Mononuclear cell (primary cell): ENCODE measurements around the gene RREB1. TPM values are rescaled to one million over a fixed set of nuclear protein-coding genes. Genes with fewer than 3 reads are reported as not detected.

Source experiments
- H3K27me3 ChIP-seq: 2 replicates; pipeline ENCODE4 v1.6.0; 2011; ENCODE audit warnings: low read length, control low read depth; ENCODE audit not compliant: insufficient read depth
- H3K4me1 ChIP-seq: 2 replicates; pipeline ENCODE4 v1.5.1; 2011; ENCODE audit warnings: mild to moderate bottlenecking, low read length, control low read depth; ENCODE audit not compliant: insufficient read depth
- H3K4me3 ChIP-seq: 2 replicates; pipeline ENCODE4 v1.5.1; 2011; ENCODE audit warnings: mild to moderate bottlenecking, low read length, moderate library complexity
- H3K9me3 ChIP-seq: 2 replicates; pipeline ENCODE4 v1.5.1; 2011; ENCODE audit warnings: low read depth, mild to moderate bottlenecking, control low read depth, low read length
- total RNA-seq: library from RNA; depleted of rRNA; stranded (reverse); fragments of >200 nt; gene quantifications from one replicate; pipeline ENCODE4 v1.2.3, GENCODE V29; 2012

RREB1 gene
- total RNA-seq, 1 donor, result 47.5 TPM

GRCh38 chr6:7080311-7080710 is 27.4 kb upstream of the RREB1 start:
- H3K9me3 ChIP-seq, result no peaks in the 10 kb centered on the region
- no peak overlapping the region for H3K4me3 ChIP-seq
- no peaks in the 10 kb centered on the region for H3K4me1 ChIP-seq
- H3K27me3 ChIP-seq, result no peaks in the 10 kb centered on the region

GRCh38 chr6:7085911-7086310 is 21.9 kb upstream of the RREB1 start:
- Histone ChIP-seq H3K4me3 (no peak overlapping the region), H3K9me3 (no peaks in the 10 kb centered on the region), H3K27me3 (no peaks in the 10 kb centered on the region), H3K4me1 (peaks cover 24% of the 10 kb centered on the region)

GRCh38 chr6:7086488-7086887 is 21.3 kb upstream of the RREB1 start:
- Histone ChIP-seq H3K4me3 (peak overlapping the region; percentile 39), H3K4me1 (peaks cover 24% of the 10 kb centered on the region), H3K27me3 (no peaks in the 10 kb centered on the region), H3K9me3 (no peaks in the 10 kb centered on the region)

- H3K9me3 ChIP-seq, result no peaks in the 10 kb centered on the region
- H3K4me1 ChIP-seq, result peaks cover 24% of the 10 kb centered on the region
- peak overlapping the region; percentile 39 for H3K4me3 ChIP-seq
- H3K27me3 ChIP-seq, result no peaks in the 10 kb centered on the region
Observed at GRCh38 chr6:7087066-7087465, 20.7 kb upstream of the RREB1 start.

- Histone ChIP-seq H3K27me3 (no peaks in the 10 kb centered on the region), H3K4me3 (no peak overlapping the region), H3K9me3 (no peaks in the 10 kb centered on the region), H3K4me1 (peaks cover 24% of the 10 kb centered on the region)
Observed at GRCh38 chr6:7087491-7087979, 20.2 kb upstream of the RREB1 start.

- no peak overlapping the region for H3K4me3 ChIP-seq
- peaks cover 24% of the 10 kb centered on the region for H3K4me1 ChIP-seq
- no peaks in the 10 kb centered on the region for H3K27me3 ChIP-seq
- no peaks in the 10 kb centered on the region for H3K9me3 ChIP-seq
Observed at GRCh38 chr6:7088076-7088742, 19.6 kb upstream of the RREB1 start.

- H3K27me3 ChIP-seq, result no peaks in the 10 kb centered on the region
- H3K9me3 ChIP-seq, result no peaks in the 10 kb centered on the region
- H3K4me3 ChIP-seq, result no peak overlapping the region
- H3K4me1 ChIP-seq, result peaks cover 7% of the 10 kb centered on the region
Observed at GRCh38 chr6:7098993-7099392, 8.8 kb upstream of the RREB1 start.

- H3K4me3 ChIP-seq, result no peak overlapping the region
- no peaks in the 10 kb centered on the region for H3K9me3 ChIP-seq
- no peaks in the 10 kb centered on the region for H3K27me3 ChIP-seq
- H3K4me1 ChIP-seq, result peaks cover 7% of the 10 kb centered on the region
Observed at GRCh38 chr6:7100072-7100752, 7.5 kb upstream of the RREB1 start.

GRCh38 chr6:7100753-7101081 is 7.0 kb upstream of the RREB1 start:
- no peak overlapping the region for H3K4me3 ChIP-seq
- H3K4me1 ChIP-seq, result peaks cover 7% of the 10 kb centered on the region
- no peaks in the 10 kb centered on the region for H3K27me3 ChIP-seq
- no peaks in the 10 kb centered on the region for H3K9me3 ChIP-seq

GRCh38 chr6:7101290-7101689 is 6.5 kb upstream of the RREB1 start:
- no peak overlapping the region for H3K4me3 ChIP-seq
- H3K27me3 ChIP-seq, result no peaks in the 10 kb centered on the region
- no peaks in the 10 kb centered on the region for H3K9me3 ChIP-seq
- peaks cover 7% of the 10 kb centered on the region for H3K4me1 ChIP-seq

- no peaks in the 10 kb centered on the region for H3K9me3 ChIP-seq
- peaks cover 16% of the 10 kb centered on the region for H3K4me1 ChIP-seq
- H3K27me3 ChIP-seq, result no peaks in the 10 kb centered on the region
- H3K4me3 ChIP-seq, result no peak overlapping the region
Observed at GRCh38 chr6:7104752-7105151, 3.0 kb upstream of the RREB1 start.

- H3K4me1 ChIP-seq, result peaks cover 23% of the 10 kb centered on the region
- no peaks in the 10 kb centered on the region for H3K9me3 ChIP-seq
- no peaks in the 10 kb centered on the region for H3K27me3 ChIP-seq
- H3K4me3 ChIP-seq, result peak overlapping the region; percentile 86
Observed at GRCh38 chr6:7106215-7106751, 1.5 kb upstream of the RREB1 start.

- no peaks in the 10 kb centered on the region for H3K9me3 ChIP-seq
- H3K4me1 ChIP-seq, result peaks cover 25% of the 10 kb centered on the region
- H3K4me3 ChIP-seq, result peak overlapping the region; percentile 86
- H3K27me3 ChIP-seq, result no peaks in the 10 kb centered on the region
Observed at GRCh38 chr6:7106752-7107577, 796 bp upstream of the RREB1 start.

- H3K4me1 ChIP-seq, result peaks cover 39% of the 10 kb centered on the region
- no peaks in the 10 kb centered on the region for H3K9me3 ChIP-seq
- H3K27me3 ChIP-seq, result no peaks in the 10 kb centered on the region
- peak overlapping the region; percentile 86 for H3K4me3 ChIP-seq
Observed at GRCh38 chr6:7108196-7108963, 619 bp downstream of the RREB1 start.
